Osteoblast (primary cell): ENCODE measurements around the gene PCBP2. TPM values are rescaled to one million over a fixed set of nuclear protein-coding genes. Genes with fewer than 3 reads are reported as not detected.

ENCODE experiments used
- DNase-seq: peaks from one replicate; pipeline ENCODE4 v3.0.0; 2011; ENCODE audit warnings: low spot score, mixed read lengths; ENCODE audit not compliant: insufficient read length; ENCODE audit errors: missing footprints
- H2AFZ ChIP-seq: 2 replicates; pipeline ENCODE4 v1.6.0; 2011; ENCODE audit warnings: mild to moderate bottlenecking, low read length
- H3K27ac ChIP-seq: 2 replicates; pipeline ENCODE4 v1.5.1; 2011; ENCODE audit warnings: mild to moderate bottlenecking, low read depth, low read length, moderate library complexity
- H3K27me3 ChIP-seq: 2 replicates; pipeline ENCODE4 v1.6.0; 2012; ENCODE audit warnings: mild to moderate bottlenecking, control low read depth, inconsistent platforms, low read length, moderate library complexity; ENCODE audit not compliant: insufficient read depth
- H3K36me3 ChIP-seq: 2 replicates; pipeline ENCODE4 v1.5.1; 2011; ENCODE audit warnings: mild to moderate bottlenecking, low read length, control low read depth, moderate library complexity; ENCODE audit not compliant: insufficient read depth
- H3K4me1 ChIP-seq: 2 replicates; pipeline ENCODE4 v1.5.1; 2011; ENCODE audit warnings: mild to moderate bottlenecking, low read length, control low read depth, moderate library complexity; ENCODE audit not compliant: insufficient read depth
- H3K4me2 ChIP-seq: 2 replicates; pipeline ENCODE4 v1.6.0; 2011; ENCODE audit warnings: mild to moderate bottlenecking, low read length; ENCODE audit not compliant: insufficient read depth
- H3K4me3 ChIP-seq: fragments of 200-600 bp; sonication (generic); 3 replicates; pipeline ENCODE4 v1.5.1; 2012; ENCODE audit warnings: mild to moderate bottlenecking, low read length, inconsistent platforms; ENCODE audit not compliant: insufficient read depth
- H3K79me2 ChIP-seq: 2 replicates; pipeline ENCODE4 v1.6.0; 2012; ENCODE audit warnings: mild to moderate bottlenecking, low read length, control low read depth, inconsistent platforms; ENCODE audit not compliant: insufficient read depth
- H3K9me3 ChIP-seq: 2 replicates; pipeline ENCODE4 v1.5.1; 2011; ENCODE audit warnings: low read depth, low read length, control low read depth
- H4K20me1 ChIP-seq: 2 replicates; pipeline ENCODE4 v1.6.0; 2012; ENCODE audit warnings: mild to moderate bottlenecking, low read length, control low read depth; ENCODE audit not compliant: insufficient read depth
- total RNA-seq: library from RNA; depleted of rRNA; stranded (reverse); fragments of >200 nt; gene quantifications from 2 replicates; pipeline ENCODE4 v1.2.3, GENCODE V29; 2012
- TF ChIP-seq, protein P1 (sequence below): IDR thresholded peaks from 2 replicates; pipeline ENCODE4 v1.5.1; 2011; ENCODE audit warnings: mild to moderate bottlenecking, low read depth, low read length, moderate library complexity; ENCODE audit errors: extremely low read depth

PCBP2 gene
- total RNA-seq, 1 donor: 247 TPM

DNA sequence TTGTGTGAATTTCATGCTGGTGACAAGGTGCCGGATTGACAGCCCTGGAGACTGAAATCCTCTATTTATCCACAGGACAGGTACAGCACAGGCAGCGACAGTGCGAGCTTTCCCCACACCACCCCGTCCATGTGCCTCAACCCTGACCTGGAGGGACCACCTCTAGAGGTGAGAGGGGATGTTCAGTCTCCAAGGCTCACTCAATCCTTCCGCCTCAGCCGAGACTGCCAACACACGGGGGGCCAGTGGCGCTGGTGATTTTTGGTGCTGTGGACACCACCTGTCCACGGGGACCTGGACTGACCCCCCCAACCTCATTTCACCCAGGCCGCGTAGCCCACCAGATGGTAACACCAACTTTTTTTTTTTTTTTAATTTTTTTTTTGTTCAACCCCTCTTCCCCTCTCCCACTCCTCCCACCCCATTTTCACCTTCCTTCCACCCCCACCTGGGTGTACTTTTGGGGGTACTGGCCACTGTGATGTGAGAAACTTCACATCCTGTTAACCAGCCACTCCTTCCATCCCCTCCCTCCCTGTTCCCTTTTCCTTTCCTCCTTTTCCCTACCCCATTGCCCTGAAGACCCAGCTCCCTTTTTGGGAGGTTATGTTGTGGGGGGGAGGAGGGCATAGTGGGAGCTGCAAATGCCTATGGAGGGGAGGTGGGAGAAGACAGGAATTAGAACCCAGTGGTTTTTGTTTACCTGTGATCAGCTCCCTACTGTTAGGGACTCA is 12.9 kb downstream of the PCBP2 start:
- peak overlapping the region; percentile 15 for H3K27ac ChIP-seq
- H3K4me1 ChIP-seq: no peaks in the 10 kb centered on the region
- no peak overlapping the region for H2AFZ ChIP-seq
- no peak for DNase-seq
- no peaks in the 10 kb centered on the region for H3K9me3 ChIP-seq
- TF ChIP-seq, protein P1, sequence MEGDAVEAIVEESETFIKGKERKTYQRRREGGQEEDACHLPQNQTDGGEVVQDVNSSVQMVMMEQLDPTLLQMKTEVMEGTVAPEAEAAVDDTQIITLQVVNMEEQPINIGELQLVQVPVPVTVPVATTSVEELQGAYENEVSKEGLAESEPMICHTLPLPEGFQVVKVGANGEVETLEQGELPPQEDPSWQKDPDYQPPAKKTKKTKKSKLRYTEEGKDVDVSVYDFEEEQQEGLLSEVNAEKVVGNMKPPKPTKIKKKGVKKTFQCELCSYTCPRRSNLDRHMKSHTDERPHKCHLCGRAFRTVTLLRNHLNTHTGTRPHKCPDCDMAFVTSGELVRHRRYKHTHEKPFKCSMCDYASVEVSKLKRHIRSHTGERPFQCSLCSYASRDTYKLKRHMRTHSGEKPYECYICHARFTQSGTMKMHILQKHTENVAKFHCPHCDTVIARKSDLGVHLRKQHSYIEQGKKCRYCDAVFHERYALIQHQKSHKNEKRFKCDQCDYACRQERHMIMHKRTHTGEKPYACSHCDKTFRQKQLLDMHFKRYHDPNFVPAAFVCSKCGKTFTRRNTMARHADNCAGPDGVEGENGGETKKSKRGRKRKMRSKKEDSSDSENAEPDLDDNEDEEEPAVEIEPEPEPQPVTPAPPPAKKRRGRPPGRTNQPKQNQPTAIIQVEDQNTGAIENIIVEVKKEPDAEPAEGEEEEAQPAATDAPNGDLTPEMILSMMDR: no peak
- peaks cover 93% of the 10 kb centered on the region for H3K79me2 ChIP-seq
- H3K36me3 ChIP-seq: peaks cover 99% of the 10 kb centered on the region
- no peak overlapping the region for H3K4me3 ChIP-seq
- no peaks in the 10 kb centered on the region for H3K27me3 ChIP-seq
- H3K4me2 ChIP-seq: no peak overlapping the region
- H4K20me1 ChIP-seq: peaks cover 53% of the 10 kb centered on the region

DNA sequence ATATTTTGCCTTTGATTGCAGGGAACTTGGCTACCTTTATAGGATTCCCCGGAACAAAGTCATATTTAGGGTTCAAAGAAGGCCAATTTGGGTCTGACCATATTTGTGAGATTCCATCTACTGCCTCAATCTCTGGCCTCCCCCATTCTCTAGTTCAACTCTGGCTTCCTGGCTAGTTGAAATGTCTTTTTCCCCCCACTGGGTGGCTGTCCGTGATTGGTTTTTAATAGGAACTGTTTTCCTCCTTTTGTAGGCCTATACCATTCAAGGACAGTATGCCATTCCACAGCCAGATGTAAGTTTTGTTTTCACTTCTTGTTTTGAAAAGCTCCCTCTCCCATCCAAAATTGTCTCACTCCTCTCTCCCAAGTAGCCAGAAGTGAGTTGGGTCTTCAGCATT is 13.8 kb downstream of the PCBP2 start:
- Histone ChIP-seq H3K79me2 (peaks cover 91% of the 10 kb centered on the region), H3K4me2 (no peak overlapping the region), H3K27ac (no peak overlapping the region), H3K27me3 (no peaks in the 10 kb centered on the region), H4K20me1 (peaks cover 54% of the 10 kb centered on the region), H3K4me1 (no peaks in the 10 kb centered on the region), H2AFZ (no peak overlapping the region), H3K9me3 (no peaks in the 10 kb centered on the region), H3K36me3 (peaks cover 99% of the 10 kb centered on the region), H3K4me3 (no peak overlapping the region)
- DNase-seq: no peak
- TF ChIP-seq, protein P1: peak; percentile 11

DNA sequence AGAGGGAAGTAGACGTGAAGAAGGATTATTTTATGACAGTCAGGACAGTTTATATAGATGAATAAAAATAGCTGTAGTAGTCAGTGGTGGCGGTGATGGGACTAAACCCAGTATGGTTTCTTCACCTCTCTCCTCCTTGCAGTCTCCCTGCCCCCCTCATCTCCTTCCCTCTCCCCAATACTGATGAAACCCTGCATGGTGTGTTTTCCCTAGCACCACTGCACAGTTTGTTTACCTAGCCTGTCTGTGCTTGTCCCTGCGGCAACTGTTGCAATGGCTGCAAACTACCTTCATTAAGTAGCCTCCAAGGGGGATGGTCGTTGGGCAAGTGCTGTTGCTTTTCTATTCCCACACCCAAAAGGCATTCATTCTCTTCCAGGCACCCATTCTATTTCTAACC is 14.7 kb downstream of the PCBP2 start:
- H3K4me1 ChIP-seq: peaks cover 2% of the 10 kb centered on the region
- DNase-seq: no peak
- H2AFZ ChIP-seq: no peak overlapping the region
- peaks cover 52% of the 10 kb centered on the region for H4K20me1 ChIP-seq
- peaks cover 89% of the 10 kb centered on the region for H3K79me2 ChIP-seq
- H3K4me3 ChIP-seq: no peak overlapping the region
- no peak overlapping the region for H3K27ac ChIP-seq
- no peak overlapping the region for H3K4me2 ChIP-seq
- H3K27me3 ChIP-seq: no peaks in the 10 kb centered on the region
- no peaks in the 10 kb centered on the region for H3K9me3 ChIP-seq
- H3K36me3 ChIP-seq: peaks cover 98% of the 10 kb centered on the region
- TF ChIP-seq, protein P1: no peak

DNA sequence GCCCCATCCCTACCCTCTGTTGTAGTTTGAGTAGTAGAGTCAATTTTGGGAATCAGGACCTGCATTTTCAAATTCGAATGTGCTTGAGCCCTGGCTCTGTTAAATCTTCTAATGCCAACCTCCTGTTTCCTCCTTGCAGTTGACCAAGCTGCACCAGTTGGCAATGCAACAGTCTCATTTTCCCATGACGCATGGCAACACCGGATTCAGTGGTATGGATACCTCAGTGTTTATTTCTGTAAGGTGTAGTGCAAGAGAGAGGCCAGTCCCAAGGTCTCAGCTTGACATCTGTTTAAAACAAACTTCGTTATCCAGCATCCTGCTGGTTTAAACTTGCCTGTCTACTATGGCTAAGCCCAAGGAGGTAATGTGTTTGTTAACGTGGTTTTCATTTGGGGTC is 15.2 kb downstream of the PCBP2 start:
- peaks cover 55% of the 10 kb centered on the region for H4K20me1 ChIP-seq
- H3K27me3 ChIP-seq: no peaks in the 10 kb centered on the region
- no peak overlapping the region for H2AFZ ChIP-seq
- peaks cover 89% of the 10 kb centered on the region for H3K79me2 ChIP-seq
- TF ChIP-seq, protein P1: no peak
- H3K4me3 ChIP-seq: no peak overlapping the region
- no peak overlapping the region for H3K4me2 ChIP-seq
- H3K27ac ChIP-seq: no peak overlapping the region
- DNase-seq: no peak
- no peaks in the 10 kb centered on the region for H3K9me3 ChIP-seq
- peaks cover 7% of the 10 kb centered on the region for H3K4me1 ChIP-seq
- H3K36me3 ChIP-seq: peaks cover 98% of the 10 kb centered on the region
